Measurements from ENCODE around the gene ZNF254. TPM values are rescaled to one million over a fixed set of nuclear protein-coding genes. Genes with fewer than 3 reads are reported as not detected.
A peak's percentile ranks its signal among the peaks of the same experiment; 100 is the strongest.

The ZNF254 gene
- total and polyA plus RNA-seq, 9 of the 15 experiments (the other 6 are each of a cell fraction or from before 2014, with no cell fraction given) = 10.7 to 22.1 (median 14.2) TPM

DNA sequence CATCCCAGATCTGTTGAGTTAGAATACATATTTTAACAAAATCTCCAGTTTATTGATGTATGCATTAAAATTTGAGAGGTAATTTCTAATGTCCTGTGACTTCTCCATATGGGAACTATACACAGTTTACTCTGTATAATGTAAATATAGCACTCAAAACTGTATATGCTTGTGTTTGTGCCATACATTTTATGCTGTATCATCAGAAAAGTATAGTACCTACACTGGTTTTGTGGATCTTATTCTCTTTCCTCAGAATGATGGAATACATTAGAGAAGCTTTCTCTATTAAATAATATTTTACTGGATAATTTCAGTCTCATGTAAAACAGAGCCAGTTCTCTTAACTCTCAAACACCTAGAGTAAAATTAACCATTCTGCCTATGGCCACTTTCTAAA, 53.6 kb downstream of the ZNF254 start:
- ChIA-PET CTCF (ENCODE audit: low intra/inter-chr PET ratio) (no interaction called here), POLR2A (no interaction called here)
- BruUV-seq (replicated peaks) = no TSS peak
- no peak for TF ChIP-seq THRB (CRISPR knock-in tag; conservative IDR thresholded peaks at IDR 0.05)
- peak; percentile 63 for TF ChIP-seq ZNF316 (IDR thresholded peaks at IDR 0.05)
- TF ChIP-seq, protein P1, sequence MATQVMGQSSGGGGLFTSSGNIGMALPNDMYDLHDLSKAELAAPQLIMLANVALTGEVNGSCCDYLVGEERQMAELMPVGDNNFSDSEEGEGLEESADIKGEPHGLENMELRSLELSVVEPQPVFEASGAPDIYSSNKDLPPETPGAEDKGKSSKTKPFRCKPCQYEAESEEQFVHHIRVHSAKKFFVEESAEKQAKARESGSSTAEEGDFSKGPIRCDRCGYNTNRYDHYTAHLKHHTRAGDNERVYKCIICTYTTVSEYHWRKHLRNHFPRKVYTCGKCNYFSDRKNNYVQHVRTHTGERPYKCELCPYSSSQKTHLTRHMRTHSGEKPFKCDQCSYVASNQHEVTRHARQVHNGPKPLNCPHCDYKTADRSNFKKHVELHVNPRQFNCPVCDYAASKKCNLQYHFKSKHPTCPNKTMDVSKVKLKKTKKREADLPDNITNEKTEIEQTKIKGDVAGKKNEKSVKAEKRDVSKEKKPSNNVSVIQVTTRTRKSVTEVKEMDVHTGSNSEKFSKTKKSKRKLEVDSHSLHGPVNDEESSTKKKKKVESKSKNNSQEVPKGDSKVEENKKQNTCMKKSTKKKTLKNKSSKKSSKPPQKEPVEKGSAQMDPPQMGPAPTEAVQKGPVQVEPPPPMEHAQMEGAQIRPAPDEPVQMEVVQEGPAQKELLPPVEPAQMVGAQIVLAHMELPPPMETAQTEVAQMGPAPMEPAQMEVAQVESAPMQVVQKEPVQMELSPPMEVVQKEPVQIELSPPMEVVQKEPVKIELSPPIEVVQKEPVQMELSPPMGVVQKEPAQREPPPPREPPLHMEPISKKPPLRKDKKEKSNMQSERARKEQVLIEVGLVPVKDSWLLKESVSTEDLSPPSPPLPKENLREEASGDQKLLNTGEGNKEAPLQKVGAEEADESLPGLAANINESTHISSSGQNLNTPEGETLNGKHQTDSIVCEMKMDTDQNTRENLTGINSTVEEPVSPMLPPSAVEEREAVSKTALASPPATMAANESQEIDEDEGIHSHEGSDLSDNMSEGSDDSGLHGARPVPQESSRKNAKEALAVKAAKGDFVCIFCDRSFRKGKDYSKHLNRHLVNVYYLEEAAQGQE (IDR thresholded peaks at IDR 0.05; ENCODE audit: borderline replicate concordance) = no peak
- TF ChIP-seq, protein P1 (CRISPR knock-in tag; IDR thresholded peaks at IDR 0.05; ENCODE audit: low read depth) = no peak
- TF ChIP-seq ZBTB26 (CRISPR knock-in tag; IDR thresholded peaks at IDR 0.05) = no peak
- no peak for TF ChIP-seq NR4A1 (CRISPR knock-in tag; IDR thresholded peaks at IDR 0.05)
- no peak for TF ChIP-seq NR4A1 (tag; IDR thresholded peaks at IDR 0.05)
- TF ChIP-seq, protein P2, sequence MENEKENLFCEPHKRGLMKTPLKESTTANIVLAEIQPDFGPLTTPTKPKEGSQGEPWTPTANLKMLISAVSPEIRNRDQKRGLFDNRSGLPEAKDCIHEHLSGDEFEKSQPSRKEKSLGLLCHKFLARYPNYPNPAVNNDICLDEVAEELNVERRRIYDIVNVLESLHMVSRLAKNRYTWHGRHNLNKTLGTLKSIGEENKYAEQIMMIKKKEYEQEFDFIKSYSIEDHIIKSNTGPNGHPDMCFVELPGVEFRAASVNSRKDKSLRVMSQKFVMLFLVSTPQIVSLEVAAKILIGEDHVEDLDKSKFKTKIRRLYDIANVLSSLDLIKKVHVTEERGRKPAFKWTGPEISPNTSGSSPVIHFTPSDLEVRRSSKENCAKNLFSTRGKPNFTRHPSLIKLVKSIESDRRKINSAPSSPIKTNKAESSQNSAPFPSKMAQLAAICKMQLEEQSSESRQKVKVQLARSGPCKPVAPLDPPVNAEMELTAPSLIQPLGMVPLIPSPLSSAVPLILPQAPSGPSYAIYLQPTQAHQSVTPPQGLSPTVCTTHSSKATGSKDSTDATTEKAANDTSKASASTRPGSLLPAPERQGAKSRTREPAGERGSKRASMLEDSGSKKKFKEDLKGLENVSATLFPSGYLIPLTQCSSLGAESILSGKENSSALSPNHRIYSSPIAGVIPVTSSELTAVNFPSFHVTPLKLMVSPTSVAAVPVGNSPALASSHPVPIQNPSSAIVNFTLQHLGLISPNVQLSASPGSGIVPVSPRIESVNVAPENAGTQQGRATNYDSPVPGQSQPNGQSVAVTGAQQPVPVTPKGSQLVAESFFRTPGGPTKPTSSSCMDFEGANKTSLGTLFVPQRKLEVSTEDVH (IDR thresholded peaks at IDR 0.05; ENCODE audit: low read depth, partially characterized antibody) = no peak
- TF ChIP-seq ZEB2 (IDR thresholded peaks at IDR 0.05) = no peak
- no peak for TF ChIP-seq FOSL1 (tag; conservative IDR thresholded peaks at IDR 0.05)
- peak; percentile 75 for TF ChIP-seq MAFF (IDR thresholded peaks at IDR 0.05; ENCODE audit: low read length)

More for the DNA sequence above, 53.6 kb downstream of the ZNF254 start:
- H3K9me1 ChIP-seq (ENCODE audit: control insufficient read depth, insufficient read depth, low read length) = no peaks in the 10 kb centered on the region
- H3K4me3 ChIP-seq = no peak overlapping the region
- ATAC-seq (no peak), DNase-seq (ENCODE audit: extremely low read depth in 1 of 4, low spot score in 3 of 4) (no peak), FAIRE-seq (no peak)
- H3K4me1 ChIP-seq (replicated peaks in 1 of 2; ENCODE audit: control insufficient read depth in 2 of 2, insufficient read depth in 2 of 2, low read length in 2 of 2) = no peaks in the 10 kb centered on the region
- H3K9me3 ChIP-seq (replicated peaks; ENCODE audit: control insufficient read depth, insufficient read depth, low read depth, low read length) = no peaks in the 10 kb centered on the region
- no peaks in the 10 kb centered on the region; the same call in 2 of the 3 replicates for H3K79me2 ChIP-seq (ENCODE audit: control insufficient read depth, insufficient read depth, low read length)
- H2AFZ ChIP-seq (ENCODE audit: low read depth, low read length) = no peak overlapping the region
- H3K27me3 ChIP-seq (ENCODE audit: control insufficient read depth in 2 of 2, insufficient read depth in 2 of 2, low read length in 2 of 2) = no peaks in the 10 kb centered on the region
- H4K20me1 ChIP-seq (replicated peaks; ENCODE audit: control insufficient read depth, insufficient read depth, low read length) = no peaks in the 10 kb centered on the region
- H3K4me2 ChIP-seq (ENCODE audit: insufficient read depth, low read length) = no peak overlapping the region
- no peak overlapping the region for H3K27ac ChIP-seq (ENCODE audit: extremely low read depth, low read depth, low read length)
- intact Hi-C loops (cut with micrococcal nuclease) (no loop called here), in situ Hi-C loops (cut with MboI) (no loop called here)
- no peak overlapping the region for H3K9ac ChIP-seq (ENCODE audit: insufficient read depth in 1 of 2, low read depth in 2 of 2, low read length in 2 of 2)
- no peaks in the 10 kb centered on the region for H3K36me3 ChIP-seq (ENCODE audit: control insufficient read depth, insufficient read depth, low read length)

Data from K562 (cell line).